Measurements from ENCODE around the gene NFAM1.

NFAM1 gene

GRCh38 chr22:42437488-42438292 lies 5.5 kb upstream of the NFAM1 start:
- Histone ChIP-seq H3K4me3 (ENCODE audit: insufficient read depth, low read length, poor library complexity, severe bottlenecking) (peak overlapping the region; percentile 43), H3K9ac (ENCODE audit: low read length) (peak overlapping the region; percentile 41; the same call in 1 of the 2 replicates), H3K9me3 (ENCODE audit: insufficient read depth, low read length) (no peaks in the 10 kb centered on the region), H3K79me2 (ENCODE audit: insufficient read depth, low read length) (no peaks in the 10 kb centered on the region), H3F3A (ENCODE audit: insufficient read depth) (no peaks in the 10 kb centered on the region), H3K9me2 (replicated peaks; ENCODE audit: insufficient read depth, low read length) (no peaks in the 10 kb centered on the region), H3K27me3 (ENCODE audit: low read length) (no peaks in the 10 kb centered on the region), H2AFZ (ENCODE audit: low read depth, low read length, severe bottlenecking) (peak overlapping the region; percentile 47), H3K27ac (ENCODE audit: low read depth, low read length) (no peak overlapping the region), H3K36me3 (ENCODE audit: low read length) (no peaks in the 10 kb centered on the region), H4K20me1 (ENCODE audit: low read depth, low read length) (no peaks in the 10 kb centered on the region), H3K4me2 (ENCODE audit: low read depth, low read length, poor library complexity, severe bottlenecking) (peak overlapping the region; percentile 57)
- TF ChIP-seq CTCF (IDR thresholded peaks at IDR 0.05; ENCODE audit: insufficient read depth, low read length, poor library complexity, severe bottlenecking): peak; percentile 98
- TF ChIP-seq EZH2phosphoT487 (conservative IDR thresholded peaks at IDR 0.05; ENCODE audit: low read length): no peak

GRCh38 chr22:42436404-42436803 lies 4.2 kb upstream of the NFAM1 start:
- Histone ChIP-seq H3K9me3 (ENCODE audit: insufficient read depth, low read length) (no peaks in the 10 kb centered on the region), H3K9ac (ENCODE audit: low read length) (no peak overlapping the region), H3K4me2 (ENCODE audit: low read depth, low read length, poor library complexity, severe bottlenecking) (no peak overlapping the region), H3K27me3 (ENCODE audit: low read length) (no peaks in the 10 kb centered on the region), H3K27ac (ENCODE audit: low read depth, low read length) (no peak overlapping the region), H4K20me1 (ENCODE audit: low read depth, low read length) (no peaks in the 10 kb centered on the region), H3K79me2 (ENCODE audit: insufficient read depth, low read length) (no peaks in the 10 kb centered on the region), H3K36me3 (ENCODE audit: low read length) (no peaks in the 10 kb centered on the region), H3F3A (ENCODE audit: insufficient read depth) (no peaks in the 10 kb centered on the region), H3K9me2 (replicated peaks; ENCODE audit: insufficient read depth, low read length) (no peaks in the 10 kb centered on the region), H2AFZ (ENCODE audit: low read depth, low read length, severe bottlenecking) (no peak overlapping the region), H3K4me3 (ENCODE audit: insufficient read depth, low read length, poor library complexity, severe bottlenecking) (no peak overlapping the region)
- TF ChIP-seq CTCF (IDR thresholded peaks at IDR 0.05; ENCODE audit: insufficient read depth, low read length, poor library complexity, severe bottlenecking): no peak
- TF ChIP-seq EZH2phosphoT487 (conservative IDR thresholded peaks at IDR 0.05; ENCODE audit: low read length): no peak

GRCh38 chr22:42434748-42435425 lies 2.7 kb upstream of the NFAM1 start:
- Histone ChIP-seq H2AFZ (ENCODE audit: low read depth, low read length, severe bottlenecking) (no peak overlapping the region), H4K20me1 (ENCODE audit: low read depth, low read length) (no peaks in the 10 kb centered on the region), H3K36me3 (ENCODE audit: low read length) (no peaks in the 10 kb centered on the region), H3K79me2 (ENCODE audit: insufficient read depth, low read length) (no peaks in the 10 kb centered on the region), H3K27me3 (ENCODE audit: low read length) (no peaks in the 10 kb centered on the region), H3K4me3 (ENCODE audit: insufficient read depth, low read length, poor library complexity, severe bottlenecking) (no peak overlapping the region), H3K9ac (ENCODE audit: low read length) (no peak overlapping the region), H3F3A (ENCODE audit: insufficient read depth) (no peaks in the 10 kb centered on the region), H3K4me2 (ENCODE audit: low read depth, low read length, poor library complexity, severe bottlenecking) (no peak overlapping the region), H3K27ac (ENCODE audit: low read depth, low read length) (no peak overlapping the region), H3K9me3 (ENCODE audit: insufficient read depth, low read length) (no peaks in the 10 kb centered on the region), H3K9me2 (replicated peaks; ENCODE audit: insufficient read depth, low read length) (no peaks in the 10 kb centered on the region)
- TF ChIP-seq EZH2phosphoT487 (conservative IDR thresholded peaks at IDR 0.05; ENCODE audit: low read length) (no peak), CTCF (IDR thresholded peaks at IDR 0.05; ENCODE audit: insufficient read depth, low read length, poor library complexity, severe bottlenecking) (no peak)
